Measurements from ENCODE around the gene PRSS57.

The PRSS57 gene

GRCh38 chr19:662207-662961 is 32.9 kb downstream of the PRSS57 start:
- no peak for TF ChIP-seq POLR2A (IDR thresholded peaks at IDR 0.05; ENCODE audit: low read depth, low read length)
- no peak for FAIRE-seq
- DNase-seq (ENCODE audit: insufficient read length, low spot score) = no peak

- FAIRE-seq (no peak), DNase-seq (ENCODE audit: insufficient read length, low spot score) (no peak)
- TF ChIP-seq POLR2A (IDR thresholded peaks at IDR 0.05; ENCODE audit: low read depth, low read length) = no peak
Measured at GRCh38 chr19:661427-662196, 33.6 kb downstream of the PRSS57 start.

DNA sequence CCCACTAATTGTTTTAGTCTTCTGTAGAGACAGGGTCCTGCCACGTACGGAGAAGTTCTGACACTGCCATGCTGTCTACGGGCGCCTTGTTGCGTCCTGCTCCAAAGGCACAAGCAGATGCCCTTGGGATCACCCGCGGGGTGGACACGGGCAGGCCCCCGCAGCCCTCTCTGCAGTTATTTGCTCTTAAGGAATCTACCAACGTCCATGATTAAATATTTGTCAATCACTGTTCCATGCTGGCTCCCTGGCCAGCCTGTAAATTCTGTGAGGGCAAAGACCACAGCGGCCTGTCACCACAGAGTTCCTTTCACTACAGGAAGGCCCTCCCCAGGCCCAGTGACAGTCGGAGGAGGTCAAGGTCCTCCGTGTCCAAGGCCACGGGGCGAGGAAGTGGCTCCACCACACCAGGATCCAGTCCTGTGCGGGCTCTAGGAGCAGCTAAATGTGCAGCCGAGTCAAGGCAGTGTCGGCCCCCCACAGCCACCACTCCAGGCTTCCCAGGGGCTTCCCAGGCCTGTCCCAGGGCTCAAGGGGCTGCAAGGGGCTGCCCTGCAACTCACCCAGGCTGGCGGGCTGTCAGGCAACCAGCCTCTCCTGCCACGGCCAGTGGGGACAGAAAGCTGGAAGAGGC is 34.3 kb downstream of the PRSS57 start:
- no peak for TF ChIP-seq POLR2A (IDR thresholded peaks at IDR 0.05; ENCODE audit: low read depth, low read length)
- FAIRE-seq = no peak

GRCh38 chr19:658916-659839 is 36.1 kb downstream of the PRSS57 start:
- DNase-seq (ENCODE audit: insufficient read length, low spot score) (no peak), FAIRE-seq (no peak)
- TF ChIP-seq POLR2A (IDR thresholded peaks at IDR 0.05; ENCODE audit: low read depth, low read length) = no peak

More for the DNA sequence above, 34.3 kb downstream of the PRSS57 start:
- no peak for DNase-seq (ENCODE audit: insufficient read length, low spot score)

DNA sequence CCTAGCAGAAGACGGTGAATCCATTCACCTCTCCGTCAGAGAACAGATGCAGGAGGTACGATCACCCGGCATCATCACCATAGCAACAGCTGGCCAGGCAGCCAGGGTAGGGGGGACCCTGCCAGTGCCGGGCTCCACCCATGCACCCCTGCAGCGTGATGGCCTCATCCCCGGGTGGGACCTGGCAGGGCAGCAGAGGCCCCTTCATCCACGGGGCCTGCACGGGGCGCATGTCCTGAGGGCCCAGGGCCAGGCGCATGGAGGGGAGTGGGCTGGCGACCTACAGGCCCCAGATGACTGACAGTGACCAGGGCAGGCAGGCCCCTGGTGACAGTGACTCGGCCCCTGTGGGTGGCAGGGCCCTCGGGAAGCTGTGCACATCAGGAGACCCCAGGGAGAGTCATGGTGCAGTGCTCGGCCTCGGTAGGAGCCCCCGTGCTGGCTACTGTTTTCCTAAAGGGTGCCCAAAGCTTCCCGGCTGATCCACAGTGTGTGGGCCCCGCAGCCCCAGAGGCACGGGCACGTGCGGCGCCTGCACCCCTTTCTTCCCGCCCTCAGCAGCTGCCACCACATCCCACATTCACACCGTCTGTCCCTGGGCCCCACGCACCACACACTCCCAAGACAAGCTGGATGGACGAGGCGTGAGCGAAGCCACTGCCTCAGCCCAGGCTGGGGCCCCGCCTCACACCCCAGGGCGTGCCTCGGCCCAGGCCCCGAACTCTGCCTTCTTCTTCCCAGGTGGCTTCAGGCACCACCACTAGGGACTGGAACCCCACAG is 37.0 kb downstream of the PRSS57 start:
- DNase-seq (ENCODE audit: insufficient read length, low spot score) (no peak), FAIRE-seq (no peak)
- no peak for TF ChIP-seq POLR2A (IDR thresholded peaks at IDR 0.05; ENCODE audit: low read depth, low read length)

- DNase-seq (ENCODE audit: insufficient read length, low spot score) (no peak), FAIRE-seq (no peak)
- TF ChIP-seq POLR2A (IDR thresholded peaks at IDR 0.05; ENCODE audit: low read depth, low read length) = no peak
Measured at GRCh38 chr19:657611-658010, 37.6 kb downstream of the PRSS57 start.

DNA sequence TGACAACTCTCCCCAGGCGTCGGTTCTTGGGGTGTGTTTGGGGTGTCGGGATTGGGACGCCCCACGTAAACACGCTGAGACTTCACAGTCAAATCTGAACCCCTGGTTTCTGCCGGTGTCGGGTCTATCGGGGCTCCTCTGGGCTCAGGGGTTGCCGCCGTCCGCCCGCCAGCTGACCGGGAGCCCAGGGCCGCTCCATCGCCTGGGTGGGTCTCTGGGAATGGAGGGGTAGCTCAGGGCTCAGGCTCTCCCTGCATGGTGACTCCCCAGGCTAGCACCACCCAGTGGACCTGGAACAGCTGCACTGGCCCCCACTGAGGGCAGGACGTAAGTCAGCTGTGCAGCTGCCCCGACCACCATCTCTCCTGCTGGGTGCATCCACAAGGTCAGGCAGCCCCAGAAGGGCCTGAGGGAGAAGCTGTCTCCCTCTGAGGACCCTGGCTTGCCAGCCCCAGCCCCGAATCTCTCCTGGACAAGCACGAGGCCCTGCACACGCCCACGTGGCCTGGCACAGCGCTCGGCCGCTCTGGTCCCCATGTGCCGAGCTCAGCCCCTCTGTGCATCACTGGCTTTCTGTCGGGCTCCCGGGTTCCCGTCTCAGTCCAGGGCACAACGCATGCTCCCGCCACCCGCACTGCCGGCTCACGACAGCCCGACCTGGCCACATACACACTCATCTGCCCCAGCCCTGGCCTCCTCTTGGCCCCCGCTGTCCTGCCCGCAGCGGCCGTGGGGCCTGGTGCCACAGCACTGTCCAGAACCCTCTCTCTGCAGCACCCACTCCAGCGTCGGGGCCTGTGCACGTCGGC is 38.3 kb downstream of the PRSS57 start:
- no peak for FAIRE-seq
- TF ChIP-seq POLR2A (IDR thresholded peaks at IDR 0.05; ENCODE audit: low read depth, low read length) = no peak

DNA sequence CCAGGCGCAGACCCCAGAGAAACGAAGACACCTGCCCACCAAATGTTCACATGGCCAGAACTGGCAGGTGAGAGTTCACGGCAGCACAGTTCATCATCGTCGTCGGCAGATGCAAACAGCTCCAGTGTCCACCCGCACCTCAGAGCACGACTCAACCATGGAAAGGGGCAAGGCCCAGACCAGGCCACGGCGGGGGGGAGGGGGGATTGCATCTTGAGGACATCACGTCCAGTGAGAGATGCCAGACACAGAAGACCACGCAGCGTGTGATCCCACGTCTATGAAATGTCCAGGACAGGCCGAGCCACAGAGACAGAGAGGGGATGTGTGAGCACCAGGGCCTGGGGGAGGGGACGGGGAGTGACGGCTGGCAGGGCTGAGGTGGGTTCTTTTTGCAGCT is 39.6 kb downstream of the PRSS57 start:
- no peak for FAIRE-seq
- TF ChIP-seq POLR2A (IDR thresholded peaks at IDR 0.05; ENCODE audit: low read depth, low read length) = no peak
- no peak for DNase-seq (ENCODE audit: insufficient read length, low spot score)

More for the DNA sequence above, 38.3 kb downstream of the PRSS57 start:
- DNase-seq (ENCODE audit: insufficient read length, low spot score) = no peak

- FAIRE-seq (no peak), DNase-seq (ENCODE audit: insufficient read length, low spot score) (no peak)
- no peak for TF ChIP-seq POLR2A (IDR thresholded peaks at IDR 0.05; ENCODE audit: low read depth, low read length)
Measured at GRCh38 chr19:653425-653824, 41.8 kb downstream of the PRSS57 start.

DNA sequence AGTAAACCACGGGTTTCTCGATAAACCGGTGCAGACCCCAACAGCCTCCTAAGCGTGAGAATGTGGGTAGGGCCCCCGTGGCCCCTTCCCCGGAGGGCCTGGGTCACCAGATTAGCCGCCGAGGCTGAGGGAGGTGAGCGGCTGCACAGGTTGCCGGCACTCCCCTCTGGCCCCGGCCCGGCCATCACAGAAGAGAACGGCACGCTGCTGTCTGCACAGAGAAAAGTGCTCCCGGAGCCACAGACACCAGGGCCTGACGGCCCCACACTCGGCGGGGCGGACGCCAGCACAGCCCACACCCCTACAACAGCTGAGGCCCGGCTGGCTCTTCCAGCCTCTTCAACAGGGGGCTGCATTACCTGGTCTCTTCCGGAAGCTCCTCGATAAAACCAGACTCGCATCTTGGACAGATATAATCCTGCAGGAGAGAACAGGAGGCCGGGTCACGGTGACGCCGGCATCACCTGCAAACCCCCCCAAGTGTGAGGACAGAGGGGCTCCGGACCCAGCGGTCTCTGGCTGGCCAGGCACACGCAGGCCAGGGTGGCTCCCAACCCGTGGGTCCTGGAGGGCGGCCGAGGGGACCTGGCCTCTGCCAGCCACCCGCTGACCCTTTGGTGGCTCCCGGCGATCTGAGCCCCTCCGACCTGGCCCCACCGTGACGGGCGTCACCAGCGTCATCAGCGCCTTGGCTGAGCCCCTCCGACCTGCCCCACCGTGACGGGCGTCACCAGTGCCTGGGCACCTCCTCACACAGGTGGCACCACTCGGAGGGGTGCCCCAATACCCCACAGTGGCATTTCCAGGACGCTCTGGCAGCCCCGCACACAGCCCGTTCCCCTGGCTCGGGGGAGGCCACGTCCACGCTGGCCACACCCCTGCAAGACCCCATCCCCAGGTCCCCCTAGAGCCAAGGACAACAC is 42.5 kb downstream of the PRSS57 start:
- FAIRE-seq = no peak
- no peak for DNase-seq (ENCODE audit: insufficient read length, low spot score)
- TF ChIP-seq POLR2A (IDR thresholded peaks at IDR 0.05; ENCODE audit: low read depth, low read length) = no peak

GRCh38 chr19:651991-652390 is 43.3 kb downstream of the PRSS57 start:
- DNase-seq (ENCODE audit: insufficient read length, low spot score) = no peak
- no peak for TF ChIP-seq POLR2A (IDR thresholded peaks at IDR 0.05; ENCODE audit: low read depth, low read length)
- no peak for FAIRE-seq

Data from H54 (cell line).